HCT116 (cell line): Measurements from ENCODE around the gene TACC2. TPM values are rescaled to one million over a fixed set of nuclear protein-coding genes. Genes with fewer than 3 reads are reported as not detected.
"Not testable (repeated sequence)": the region's sequence is repeated elsewhere in the genome, so short reads cannot be mapped to it uniquely, and the experiment has no call there.

ENCODE experiments used
- ATAC-seq: fragments of 200-7000 bp; cut with Tn5 transposase; 2 replicates; pipeline ENCODE4 v1.9.1; 2020; ENCODE audit warnings: mild to moderate bottlenecking, moderate library complexity
- BruUV-seq: library from RNA; stranded (reverse); fragments of 400-500 nt; replicated peaks from 2 replicates; lab custom pipeline; 2021; lab: Mats Ljungman, UMichigan
- CTCF ChIA-PET: fragments of 300-600 bp; sonication (Branson Sonifier 250); formaldehyde crosslinking; loops from one replicate; lab custom pipeline; 2021; ENCODE audit warnings: antibody characterized with exemption; lab: Charles Lee
- POLR2A ChIA-PET: fragments of 300-600, 350-600 bp; sonication (Branson Sonifier 250); formaldehyde crosslinking; loops from one replicate; lab custom pipeline; 2021; ENCODE audit warnings: antibody characterized with exemption; lab: Charles Lee
- RAD21 ChIA-PET, 2 experiments: fragments of 300-600 bp; sonication (Branson Sonifier 250); formaldehyde crosslinking; loops; one replicate each; lab custom pipeline; 2023; ENCODE audit warnings: low total read pairs in 2 of 2; ENCODE audit not compliant: uncharacterized antibody in 2 of 2, unreplicated experiment in 2 of 2, low non-redundant PET in 1 of 2; lab: Charles Lee
- DNase-seq: peaks from one replicate; pipeline ENCODE4 v3.0.0-alpha.2; 2010; ENCODE audit warnings: low read depth, low spot score
- H2AFZ ChIP-seq: fragments of 200-600 bp; shearing (Covaris generic), sonication (generic); 2 replicates; pipeline ENCODE4 v1.6.1; 2017; ENCODE audit warnings: low read depth, mixed run types, mixed read lengths, antibody characterized with exemption, low read length; ENCODE audit not compliant: poor library complexity, severe bottlenecking
- H3K27ac ChIP-seq: 2 replicates; pipeline ENCODE4 v1.5.1; 2012; ENCODE audit warnings: low read depth, low read length
- H3K27me3 ChIP-seq: fragments of 200-600 bp; sonication (generic); 2 replicates; pipeline ENCODE4 v1.6.1; 2016; ENCODE audit warnings: mixed run types, low read length, mixed read lengths; ENCODE audit not compliant: insufficient read depth
- H3K36me3 ChIP-seq, 2 experiments: fragments of 200-500 bp in 1 of 2; fragments of 200-600 bp in 1 of 2; sonication (Bioruptor generic) in 1 of 2; sonication (generic) in 1 of 2; 2 replicates each; pipeline versions ENCODE4 v1.5.1 to v1.6.1; 2014 to 2016; ENCODE audit warnings: low read length in 2 of 2, inconsistent platforms in 1 of 2, mixed read lengths in 1 of 2, mixed run types in 1 of 2; ENCODE audit not compliant: insufficient read depth in 2 of 2, control insufficient read depth in 1 of 2
- H3K4me1 ChIP-seq, 2 experiments: fragments of 200-600 bp in 1 of 2; sonication (generic) in 1 of 2; 2 replicates each; pipeline versions ENCODE4 v1.5.1 to v1.6.1; 2012 to 2017; ENCODE audit warnings: low read length in 2 of 2, inconsistent platforms in 1 of 2, mild to moderate bottlenecking in 1 of 2, mixed read lengths in 1 of 2, mixed run types in 1 of 2, moderate library complexity in 1 of 2; ENCODE audit not compliant: insufficient read depth in 2 of 2, control insufficient read depth in 1 of 2
- H3K4me2 ChIP-seq: fragments of 200-600 bp; sonication (generic); 2 replicates; pipeline ENCODE4 v1.6.1; 2017; ENCODE audit warnings: mixed run types, low read length, mixed read lengths
- H3K4me3 ChIP-seq, 2 experiments: fragments of 200-600 bp in 1 of 2; sonication (generic) in 1 of 2; replicated peaks in 1 of 2; 2 replicates each; pipeline ENCODE4 v1.5.1; 2011 to 2016; ENCODE audit warnings: low read length in 2 of 2, control low read depth in 1 of 2, low read depth in 1 of 2, mild to moderate bottlenecking in 1 of 2, mixed read lengths in 1 of 2, mixed run types in 1 of 2
- H3K79me2 ChIP-seq: fragments of 200-600 bp; sonication (generic); 2 replicates; pipeline ENCODE4 v1.6.1; 2017; ENCODE audit warnings: mild to moderate bottlenecking, mixed run types, low read length, moderate library complexity, mixed read lengths; ENCODE audit not compliant: insufficient read depth
- H3K9ac ChIP-seq: fragments of 200-600 bp; sonication (generic); 2 replicates; pipeline ENCODE4 v1.6.1; 2016; ENCODE audit warnings: low read length, mixed read lengths
- H3K9me2 ChIP-seq: fragments of 200-600 bp; sonication (generic), shearing (Covaris generic); 2 replicates; pipeline ENCODE4 v1.6.1; 2017; ENCODE audit warnings: mixed run types, mild to moderate bottlenecking, moderate library complexity; ENCODE audit not compliant: insufficient read depth
- H3K9me3 ChIP-seq, 2 experiments: fragments of 200-500 bp in 1 of 2; fragments of 200-600 bp in 1 of 2; sonication (Bioruptor generic) in 1 of 2; sonication (generic) in 1 of 2; 2 replicates each; pipeline ENCODE4 v1.6.1; 2014 to 2017; ENCODE audit warnings: low read length in 2 of 2, mixed read lengths in 2 of 2, inconsistent platforms in 1 of 2, low read depth in 1 of 2, mild to moderate bottlenecking in 1 of 2, mixed run types in 1 of 2, moderate library complexity in 1 of 2; ENCODE audit not compliant: control insufficient read depth in 1 of 2, insufficient read depth in 1 of 2
- H4K20me1 ChIP-seq: fragments of 200-600 bp; sonication (generic), shearing (Covaris generic); 2 replicates; pipeline ENCODE4 v1.6.1; 2017; ENCODE audit warnings: mixed run types, mild to moderate bottlenecking, moderate library complexity; ENCODE audit not compliant: insufficient read depth
- POLR2A ChIP-seq: IDR thresholded peaks from 2 replicates; pipeline ENCODE4 v1.7.0; 2011; ENCODE audit warnings: borderline replicate concordance; ENCODE audit not compliant: insufficient read depth, insufficient read length; ENCODE audit errors: extremely low read depth
- REST ChIP-seq: IDR thresholded peaks from 2 replicates; pipeline ENCODE4 v1.6.1; 2012; ENCODE audit warnings: low read depth
- SIN3A ChIP-seq: IDR thresholded peaks from 2 replicates; pipeline ENCODE4 v1.6.1; 2012; ENCODE audit warnings: low read depth
- SP1 ChIP-seq: IDR thresholded peaks from 2 replicates; pipeline ENCODE4 v1.6.1; 2012; ENCODE audit warnings: low read depth
- ZNF274 ChIP-seq: fragments of 200-500 bp; sonication (Bioruptor generic); IDR thresholded peaks from 2 replicates; pipeline ENCODE4 v1.6.1; 2014; ENCODE audit warnings: mild to moderate bottlenecking, low read depth, low read length, inconsistent platforms
- intact Hi-C: fragments of 100-400 bp; cut with micrococcal nuclease; formaldehyde crosslinking; loops from 2 replicates; pipeline ENCODE4 v1.10.0; 2022
- total RNA-seq: library from RNA; stranded (reverse); gene quantifications from one replicate; pipeline ENCODE4 v1.2.1, GENCODE V29; 2021; ENCODE audit not compliant: unreplicated experiment

TACC2 gene
- total RNA-seq, 1 experiment from 2014 or later: 38.6 TPM

GRCh38 chr10:121965996-121966395, 23.0 kb upstream of the TACC2 start:
- Histone ChIP-seq H3K36me3 (peaks cover 31 to 37% of the 10 kb centered on the region in 2 experiments; a peak in 3 of 4 replicates), H4K20me1 (no peaks in the 10 kb centered on the region), H3K27me3 (no peaks in the 10 kb centered on the region), H3K27ac (no peak overlapping the region), H3K4me3 (no peak overlapping the region), H3K79me2 (no peaks in the 10 kb centered on the region), H3K4me1 (no peaks in the 10 kb centered on the region), H3K9me2 (no peaks in the 10 kb centered on the region), H3K9ac (no peak overlapping the region), H3K9me3 (no peaks in the 10 kb centered on the region), H2AFZ (no peak overlapping the region), H3K4me2 (no peak overlapping the region)
- ATAC-seq: no peak
- ChIA-PET RAD21 (no interaction called here), POLR2A (no interaction called here), CTCF (no interaction called here)
- no TSS peak for BruUV-seq
- DNase-seq: no peak
- intact Hi-C loops: no loop called here
- no peak for TF ChIP-seq POLR2A

GRCh38 chr10:121969086-121969485, 19.9 kb upstream of the TACC2 start:
- ATAC-seq, CTCF ChIA-PET: not testable (repeated sequence)

GRCh38 chr10:121974019-121974534, 14.9 kb upstream of the TACC2 start:
- no peaks in the 10 kb centered on the region for H3K27me3 ChIP-seq
- peaks cover 14 to 21% of the 10 kb centered on the region in 2 experiments; a peak in 3 of 4 replicates for H3K9me3 ChIP-seq
- intact Hi-C loops: loop anchor here (2.0 kb wide), 1 partner anchor 45 kb away; the partner anchor contains the start of gene ATE1
- H3K36me3 ChIP-seq: peaks cover 6 to 8% of the 10 kb centered on the region in 2 experiments; a peak in 3 of 4 replicates
- no peak overlapping the region for H2AFZ ChIP-seq
- RAD21 ChIA-PET: no interaction called here
- peak overlapping the region; percentile 91 for H3K9ac ChIP-seq
- no peak for TF ChIP-seq SP1
- TF ChIP-seq REST: no peak
- TF ChIP-seq ZNF274: no peak
- peak; percentile 74; the same call in 1 of the 2 replicates for TF ChIP-seq SIN3A
- H3K9me2 ChIP-seq: no peaks in the 10 kb centered on the region
- BruUV-seq: no TSS peak
- H3K79me2 ChIP-seq: peaks cover 26% of the 10 kb centered on the region
- H3K4me2 ChIP-seq: peak overlapping the region; percentile 94
- H3K4me3 ChIP-seq: peak overlapping the region; percentile 80 to 83
- peak overlapping the region; percentile 99 for H3K27ac ChIP-seq
- CTCF ChIA-PET: interaction anchor here (0.6 kb wide), 1 partner anchor 12 kb away, joined by 3 read pairs; no protein-coding TSS in a partner anchor
- DNase-seq (no peak), ATAC-seq (peak; percentile 46)
- H4K20me1 ChIP-seq: no peaks in the 10 kb centered on the region
- peaks cover 7 to 13% of the 10 kb centered on the region in 2 experiments; a peak in 3 of 4 replicates for H3K4me1 ChIP-seq
- POLR2A ChIA-PET: no interaction called here

More at GRCh38 chr10:121969086-121969485, 19.9 kb upstream of the TACC2 start:
- H3K4me2 ChIP-seq, H3K27me3 ChIP-seq, H3K9me2 ChIP-seq, H2AFZ ChIP-seq, H3K4me3 ChIP-seq, H3K27ac ChIP-seq, H3K9ac ChIP-seq, intact Hi-C loops, BruUV-seq, H4K20me1 ChIP-seq, DNase-seq, H3K4me1 ChIP-seq, H3K9me3 ChIP-seq, RAD21 ChIA-PET, POLR2A ChIA-PET: not testable (repeated sequence)
- Histone ChIP-seq H3K79me2 (peaks cover 22% of the 10 kb centered on the region), H3K36me3 (peaks cover 34 to 37% of the 10 kb centered on the region in 2 experiments; a peak in 3 of 4 replicates)
